H1 (cell line): ENCODE measurements around the gene CHSY3. TPM values are rescaled to one million over a fixed set of nuclear protein-coding genes. Genes with fewer than 3 reads are reported as not detected.

Source experiments
- CTCF ChIA-PET: fragments of 300-600 bp; sonication (Branson Sonifier 250); formaldehyde crosslinking; loops from one replicate; lab custom pipeline; 2021; ENCODE audit not compliant: partially characterized antibody; lab: Charles Lee
- POLR2A ChIA-PET: fragments of 300-600 bp; sonication (Branson Sonifier 250); formaldehyde crosslinking; loops from one replicate; lab custom pipeline; 2021; ENCODE audit warnings: inconsistent platforms; ENCODE audit not compliant: partially characterized antibody; lab: Charles Lee
- DNase-seq, 2 experiments: peaks; one replicate each; pipeline versions ENCODE4 v3.0.0 to v3.0.0-alpha.2; 2010 to 2022; ENCODE audit warnings: low spot score in 2 of 2, low read depth in 1 of 2, mixed read lengths in 1 of 2
- FAIRE-seq: peaks from 2 replicates; lab custom pipeline; 2011; peaks lifted over from hg19 to GRCh38; lab: Jason Lieb, UNC
- H2AFZ ChIP-seq: 2 replicates; pipeline ENCODE4 v1.8.1; 2012; ENCODE audit warnings: low read length, inconsistent platforms
- H2AK5ac ChIP-seq: 2 replicates; pipeline ENCODE4 v1.6.1; 2013; ENCODE audit warnings: low read depth, low read length
- H2BK120ac ChIP-seq: replicated peaks from 2 replicates; pipeline ENCODE3; 2013; ENCODE audit warnings: low read depth, low read length, inconsistent platforms
- H2BK12ac ChIP-seq: 2 replicates; pipeline ENCODE4 v1.6.1; 2013; ENCODE audit warnings: low read depth, low read length
- H2BK15ac ChIP-seq: 2 replicates; pipeline ENCODE4 v1.6.1; 2013; ENCODE audit warnings: low read length
- H2BK20ac ChIP-seq: 2 replicates; pipeline ENCODE4 v1.6.1; 2013; ENCODE audit warnings: low read length
- H2BK5ac ChIP-seq: 2 replicates; pipeline ENCODE4 v1.6.1; 2013; ENCODE audit warnings: low read depth, low read length
- H3K14ac ChIP-seq: 2 replicates; pipeline ENCODE4 v1.6.1; 2013; ENCODE audit warnings: inconsistent platforms; ENCODE audit not compliant: insufficient read length
- H3K18ac ChIP-seq: 2 replicates; pipeline ENCODE4 v1.6.1; 2013; ENCODE audit warnings: low read length; ENCODE audit errors: extremely low read depth
- H3K23ac ChIP-seq: 2 replicates; pipeline ENCODE4 v1.6.1; 2013; ENCODE audit warnings: inconsistent platforms; ENCODE audit not compliant: insufficient read length
- H3K23me2 ChIP-seq: 2 replicates; pipeline ENCODE4 v1.6.1; 2013; ENCODE audit warnings: low read depth, low read length
- H3K27ac ChIP-seq: 2 replicates; pipeline ENCODE4 v1.6.1; 2011; ENCODE audit warnings: low read depth, low read length, inconsistent platforms
- H3K27me3 ChIP-seq, 4 experiments: replicated peaks in 1 of 4; 1 replicate in 1 of 4; 2 replicates in 3 of 4; pipeline versions ENCODE4 v1.6.1 to v1.8.1; 2011 to 2013; ENCODE audit warnings: low read length in 3 of 4, mild to moderate bottlenecking in 3 of 4, inconsistent platforms in 2 of 4, mixed read lengths in 2 of 4, moderate library complexity in 1 of 4; ENCODE audit not compliant: control insufficient read depth in 3 of 4, insufficient read depth in 3 of 4; ENCODE audit errors: extremely low read depth in 1 of 4
- H3K36me3 ChIP-seq, 4 experiments: 2 replicates each; pipeline versions ENCODE4 v1.6.1 to v1.8.1; 2011 to 2013; ENCODE audit warnings: mild to moderate bottlenecking in 4 of 4, low read length in 3 of 4, moderate library complexity in 2 of 4, control low read depth in 1 of 4, inconsistent platforms in 1 of 4; ENCODE audit not compliant: insufficient read depth in 4 of 4, control insufficient read depth in 2 of 4
- H3K4ac ChIP-seq: replicated peaks from 2 replicates; pipeline ENCODE3; 2013; ENCODE audit warnings: low read length, low read depth, mixed read lengths, inconsistent platforms; ENCODE audit not compliant: insufficient read length
- H3K4me1 ChIP-seq, 4 experiments: replicated peaks in 1 of 4; 1 replicate in 1 of 4; 2 replicates in 3 of 4; pipeline versions ENCODE4 v1.6.1 to v1.8.1; 2011 to 2013; ENCODE audit warnings: low read length in 3 of 4, inconsistent platforms in 2 of 4, mixed read lengths in 1 of 4; ENCODE audit not compliant: insufficient read depth in 4 of 4, control insufficient read depth in 3 of 4
- H3K4me2 ChIP-seq, 2 experiments: 2 replicates each; pipeline versions ENCODE4 v1.6.1 to v1.8.1; 2011 to 2013; ENCODE audit warnings: low read depth in 2 of 2, low read length in 2 of 2, control low read depth in 1 of 2, inconsistent platforms in 1 of 2, mild to moderate bottlenecking in 1 of 2; ENCODE audit not compliant: insufficient read depth in 1 of 2
- H3K4me3 ChIP-seq, 4 experiments: fragments of 200-600, 300-600 bp in 1 of 4; sonication (generic), shearing (Covaris generic), sonication (Bioruptor Twin) in 1 of 4; 2 replicates each; pipeline versions ENCODE4 v1.5.1 to v1.8.1; 2011 to 2016; ENCODE audit warnings: low read length in 4 of 4, low read depth in 3 of 4, control low read depth in 2 of 4, inconsistent platforms in 2 of 4, mild to moderate bottlenecking in 2 of 4, mixed read lengths in 1 of 4, moderate library complexity in 1 of 4; ENCODE audit not compliant: insufficient read depth in 2 of 4; ENCODE audit errors: extremely low read depth in 1 of 4
- H3K56ac ChIP-seq: replicated peaks from 2 replicates; pipeline ENCODE3; 2013; ENCODE audit warnings: low read depth, mild to moderate bottlenecking, mixed read lengths, low read length, inconsistent platforms; ENCODE audit not compliant: insufficient read length
- H3K79me1 ChIP-seq: 2 replicates; pipeline ENCODE4 v1.6.1; 2013; ENCODE audit warnings: low read depth, low read length, control low read depth
- H3K79me2 ChIP-seq, 2 experiments: 2 replicates each; pipeline versions ENCODE4 v1.6.1 to v1.8.1; 2012 to 2013; ENCODE audit warnings: low read length in 2 of 2, mild to moderate bottlenecking in 2 of 2, inconsistent platforms in 1 of 2; ENCODE audit not compliant: insufficient read depth in 2 of 2, control insufficient read depth in 1 of 2
- H3K9ac ChIP-seq, 4 experiments: replicated peaks in 1 of 4; 1 replicate in 1 of 4; 2 replicates in 3 of 4; pipeline versions ENCODE4 v1.6.1 to v1.8.1; 2011 to 2013; ENCODE audit warnings: low read depth in 3 of 4, low read length in 3 of 4, control low read depth in 2 of 4, mild to moderate bottlenecking in 2 of 4, moderate library complexity in 2 of 4, inconsistent platforms in 1 of 4; ENCODE audit errors: extremely low read depth in 1 of 4
- H3K9me3 ChIP-seq, 2 experiments: 2 replicates each; pipeline versions ENCODE4 v1.6.1 to v1.8.1; 2012 to 2013; ENCODE audit warnings: mild to moderate bottlenecking in 2 of 2, moderate library complexity in 2 of 2, control low read depth in 1 of 2, inconsistent platforms in 1 of 2, low read depth in 1 of 2, low read length in 1 of 2, mixed read lengths in 1 of 2; ENCODE audit not compliant: insufficient read depth in 2 of 2
- H4K20me1 ChIP-seq, 2 experiments: replicated peaks in 1 of 2; 2 replicates each; pipeline versions ENCODE3 to v1.8.1; 2011 to 2013; ENCODE audit warnings: inconsistent platforms in 2 of 2, low read length in 2 of 2, mild to moderate bottlenecking in 1 of 2; ENCODE audit not compliant: insufficient read depth in 2 of 2, control insufficient read depth in 1 of 2
- H4K5ac ChIP-seq: 2 replicates; pipeline ENCODE4 v1.6.1; 2013; ENCODE audit warnings: low read length, low read depth, mixed read lengths, inconsistent platforms; ENCODE audit not compliant: insufficient read length
- H4K8ac ChIP-seq: 2 replicates; pipeline ENCODE4 v1.8.0; 2013; ENCODE audit warnings: mild to moderate bottlenecking, moderate library complexity, low read length, inconsistent platforms; ENCODE audit not compliant: insufficient read depth; ENCODE audit errors: extremely low read depth
- H4K91ac ChIP-seq: replicated peaks from 2 replicates; pipeline ENCODE3; 2013; ENCODE audit warnings: low read length, mixed read lengths, inconsistent platforms; ENCODE audit not compliant: insufficient read length
- EGR1 ChIP-seq: IDR thresholded peaks from 2 replicates; pipeline ENCODE4 v1.6.1; 2011; ENCODE audit warnings: low read depth, low read length, borderline replicate concordance
- KDM4A ChIP-seq: IDR thresholded peaks from one replicate; pipeline ENCODE4 v1.7.1; 2012; ENCODE audit warnings: low read depth, mild to moderate bottlenecking, moderate library complexity, low read length, inconsistent platforms; ENCODE audit not compliant: severe bottlenecking
- NANOG ChIP-seq: IDR thresholded peaks from 2 replicates; pipeline ENCODE4 v1.6.1; 2011; ENCODE audit warnings: low read length, low read depth, mild to moderate bottlenecking, inconsistent platforms; ENCODE audit not compliant: insufficient read depth, poor library complexity, severe bottlenecking
- RNF2 ChIP-seq: fragments of 200-900, 300-1000 bp; sonication (generic); IDR thresholded peaks from 2 replicates; pipeline ENCODE4 v1.7.1; 2016; ENCODE audit warnings: borderline replicate concordance, low read depth, mild to moderate bottlenecking, antibody characterized with exemption, low read length; ENCODE audit not compliant: poor library complexity, severe bottlenecking; ENCODE audit errors: missing control alignments
- SAP30 ChIP-seq: fragments of 300-600 bp; sonication (generic); IDR thresholded peaks from 2 replicates; pipeline ENCODE4 v1.7.1; 2012; ENCODE audit warnings: low read length, moderate library complexity, mild to moderate bottlenecking, inconsistent platforms; ENCODE audit not compliant: insufficient read depth, insufficient replicate concordance
- TAF1 ChIP-seq: IDR thresholded peaks from 2 replicates; pipeline ENCODE4 v1.6.1; 2011; ENCODE audit warnings: mild to moderate bottlenecking, low read depth, low read length
- YY1 ChIP-seq: IDR thresholded peaks from 2 replicates; pipeline ENCODE4 v1.6.1; 2011; ENCODE audit warnings: low read depth, mild to moderate bottlenecking, low read length
- WGBS, 2 experiments: shearing (Covaris generic) in 1 of 2; methylation state at CpG; one replicate each; pipeline versions ENCODE4 v1.1.6 to v1.1.7; 2013 to 2015; ENCODE audit warnings: low lambda C conversion rate in 2 of 2, mixed read lengths in 2 of 2, inconsistent platforms in 1 of 2, low coverage in 1 of 2, missing lambda C conversion rate in 1 of 2; ENCODE audit not compliant: insufficient replicate concordance in 2 of 2, insufficient coverage in 1 of 2, insufficient read length in 1 of 2; ENCODE audit errors: extremely low coverage in 1 of 2, missing lambda C conversion rate in 1 of 2; 5-methylcytosine and 5-hydroxymethylcytosine counted together
- polyA plus RNA-seq, 7 experiments: library from polyadenylated mRNA; depleted of rRNA in 3 of 7; stranded (reverse) in 5 of 7; unstranded in 2 of 7; fragments of >200 nt in 5 of 7; fragments of 200-250 nt in 2 of 7; gene quantifications; 1 replicate in 5 of 7; 2 replicates in 1 of 7; 4 replicates in 1 of 7; pipeline versions ENCODE4 v1.2.1 to v1.2.3, GENCODE V29; 2011 to 2013; ENCODE audit warnings: missing spikeins in 2 of 7, mixed read lengths in 2 of 7
- total RNA-seq: library from RNA; stranded (reverse); fragmentation: NEBNext Ultra II Directional; extraction: Animal tissue kit (Norgen Biotek cat#: 25700); gene quantifications from 2 replicates; pipeline ENCODE4 v1.2.1, GENCODE V29; 2021

CHSY3 gene
- total and polyA plus RNA-seq, 2 of the 8 experiments (the other 6 are each of a cell fraction or from before 2014, with no cell fraction given) = 0.24 to 1.8 TPM

DNA sequence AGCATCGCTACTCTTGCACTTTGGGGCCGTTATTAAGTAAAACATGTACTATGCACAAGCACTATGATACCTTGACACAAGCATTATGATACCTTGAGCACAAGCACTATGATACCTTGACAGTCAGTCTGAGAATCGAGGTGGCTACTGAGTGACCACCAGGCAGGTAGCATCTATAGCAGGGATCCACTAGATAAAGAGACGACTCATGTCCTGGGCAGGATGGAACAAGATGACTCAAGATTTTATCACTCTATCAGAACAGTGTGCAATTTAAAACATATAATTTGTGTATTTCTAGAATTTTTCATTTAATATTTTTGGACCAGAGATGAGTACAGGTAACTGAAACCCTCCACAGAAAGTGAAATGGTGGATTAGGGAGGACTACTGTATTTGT, 16.9 kb downstream of the CHSY3 start:
- Histone ChIP-seq H2BK15ac (no peak overlapping the region), H4K20me1 (no peaks in the 10 kb centered on the region), H2BK12ac (no peak overlapping the region), H2BK5ac (no peak overlapping the region), H2BK120ac (no peak overlapping the region), H3K27ac (no peak overlapping the region), H3K23ac (no peak overlapping the region), H3K4me1 (peaks cover 0 to under 1% (median 0%) of the 10 kb centered on the region in 4 experiments; a peak in 1 of 7 replicates), H3K4ac (no peak overlapping the region), H4K91ac (no peak overlapping the region), H3K79me2 (no peaks in the 10 kb centered on the region), H3K9me3 (no peaks in the 10 kb centered on the region), H2BK20ac (no peak overlapping the region), H3K4me3 (no peak overlapping the region), H3K18ac (no peak overlapping the region), H3K27me3 (no peaks in the 10 kb centered on the region), H3K4me2 (no peak overlapping the region), H3K79me1 (no peaks in the 10 kb centered on the region), H2AFZ (no peak overlapping the region), H3K56ac (no peak overlapping the region), H3K14ac (no peak overlapping the region), H3K36me3 (no peaks in the 10 kb centered on the region), H2AK5ac (no peak overlapping the region), H4K5ac (no peak overlapping the region), H4K8ac (no peak overlapping the region), H3K9ac (no peak overlapping the region), H3K23me2 (0 out of 2 replicates have a peak, but pooled peaks cover 2% of the 10 kb centered on the region)
- FAIRE-seq = no peak
- POLR2A ChIA-PET = no interaction called here
- 92% methylated on average over 4 of the region's 4 CpGs; no CpG with 5 or more reads in 1 of the 2 experiments for WGBS, 2 experiments
- CTCF ChIA-PET = no interaction called here
- no peak for DNase-seq
- TF ChIP-seq EGR1 (no peak), KDM4A (no peak), NANOG (no peak), SAP30 (no peak), YY1 (no peak), TAF1 (no peak), RNF2 (no peak)
